HepG2 (cell line): Measurements from ENCODE around the gene COPA. TPM values are rescaled to one million over a fixed set of nuclear protein-coding genes. Genes with fewer than 3 reads are reported as not detected.

Experiments used
- AKAP8 ChIP-seq: sonication (generic); formaldehyde crosslinking; IDR thresholded peaks from 2 replicates; pipeline ENCODE4 v1.5.1; 2020; ENCODE audit warnings: mild to moderate bottlenecking, missing genetic modification reagents
- BRCA1 ChIP-seq: sonication (generic); formaldehyde crosslinking; IDR thresholded peaks from 2 replicates; pipeline ENCODE4 v1.4.0; 2020; ENCODE audit warnings: missing genetic modification reagents
- CREB1 ChIP-seq, 2 experiments: fragments of 450-650 bp in 1 of 2; IDR thresholded peaks; 2 replicates each; pipeline ENCODE4 v1.6.1; 2016 to 2017; ENCODE audit warnings: control low read depth in 1 of 2, mild to moderate bottlenecking in 1 of 2, missing compliant biosample characterization in 1 of 2, missing genetic modification characterization in 1 of 2
- ELF1 ChIP-seq: sonication (generic); formaldehyde crosslinking; IDR thresholded peaks from 2 replicates; pipeline ENCODE4 v1.4.0; 2020; ENCODE audit warnings: missing genetic modification reagents
- ESRRA ChIP-seq: sonication (generic); formaldehyde crosslinking; IDR thresholded peaks from 2 replicates; pipeline ENCODE4 v1.5.1; 2020; ENCODE audit warnings: mild to moderate bottlenecking, low read depth, missing genetic modification reagents
- FLYWCH1 ChIP-seq: sonication (generic); formaldehyde crosslinking; IDR thresholded peaks from 2 replicates; pipeline ENCODE4 v1.8.1; 2023; ENCODE audit warnings: mild to moderate bottlenecking, missing genetic modification reagents
- KDM5A ChIP-seq: fragments of 200-600 bp; sonication (generic); IDR thresholded peaks from 2 replicates; pipeline ENCODE4 v1.7.0; 2018; ENCODE audit warnings: antibody characterized with exemption, mild to moderate bottlenecking, low read length, borderline replicate concordance
- SNAI1 ChIP-seq: sonication (generic); formaldehyde crosslinking; IDR thresholded peaks from 2 replicates; pipeline ENCODE4 v1.5.0; 2020; ENCODE audit warnings: mild to moderate bottlenecking, missing genetic modification reagents, borderline replicate concordance
- SNAPC2 ChIP-seq: sonication (generic); formaldehyde crosslinking; IDR thresholded peaks from 2 replicates; pipeline ENCODE4 v1.8.1; 2022; ENCODE audit warnings: mild to moderate bottlenecking, missing genetic modification reagents
- SYNCRIP ChIP-seq: fragments of 200-400 bp; formaldehyde crosslinking; IDR thresholded peaks from 2 replicates; pipeline ENCODE4 v1.6.1; 2018; ENCODE audit warnings: mild to moderate bottlenecking, low read depth, low read length; ENCODE audit not compliant: insufficient read depth
- TEAD2 ChIP-seq: sonication (generic); formaldehyde crosslinking; IDR thresholded peaks from 2 replicates; pipeline ENCODE4 v1.9.0; 2021; ENCODE audit warnings: missing genetic modification reagents
- ZNF605 ChIP-seq: sonication (generic); formaldehyde crosslinking; IDR thresholded peaks from 2 replicates; pipeline ENCODE4 v1.8.0; 2022; ENCODE audit warnings: mild to moderate bottlenecking, missing genetic modification reagents
- polyA plus RNA-seq, 8 experiments: library from polyadenylated mRNA; depleted of rRNA in 3 of 8; stranded (reverse) in 7 of 8; unstranded in 1 of 8; fragments of >200 nt; fragmentation: Illumina TruSeq in 4 of 8; extraction: Trizol in 4 of 8; gene quantifications; 2 replicates each; pipeline versions ENCODE4 v1.2.1 to v1.2.3, GENCODE V29; 2011 to 2016; ENCODE audit warnings: low read depth in 4 of 8, missing spikeins in 1 of 8, mixed read lengths in 1 of 8; ENCODE audit not compliant: insufficient read depth in 1 of 8
- total RNA-seq, 5 experiments: library from RNA; depleted of rRNA; stranded (reverse); fragments of >200 nt; fragmentation: Illumina TruSeq; extraction: Trizol; gene quantifications; 2 replicates each; pipeline ENCODE4 v1.2.3, GENCODE V29; 2016; ENCODE audit warnings: low read depth in 1 of 5
- TF ChIP-seq, protein P1 (sequence below): fragments of 450-650 bp; IDR thresholded peaks from 2 replicates; pipeline ENCODE4 v1.6.1; 2017
- TF ChIP-seq, protein P2 (sequence below): sonication (generic); formaldehyde crosslinking; IDR thresholded peaks from 2 replicates; pipeline ENCODE4 v1.5.1; 2020; ENCODE audit warnings: mild to moderate bottlenecking, moderate library complexity, missing genetic modification reagents
- TF ChIP-seq, protein P3 (sequence below): sonication (generic); formaldehyde crosslinking; IDR thresholded peaks from 2 replicates; pipeline ENCODE4 v1.4.0; 2020; ENCODE audit warnings: mild to moderate bottlenecking, low read depth, missing genetic modification reagents
- TF ChIP-seq, protein P4 (sequence below): sonication (generic); formaldehyde crosslinking; IDR thresholded peaks from 2 replicates; pipeline ENCODE4 v1.4.0; 2020; ENCODE audit warnings: mild to moderate bottlenecking, missing genetic modification reagents
- TF ChIP-seq, protein P5 (sequence below): sonication (generic); formaldehyde crosslinking; IDR thresholded peaks from 2 replicates; pipeline ENCODE4 v1.4.0; 2020; ENCODE audit warnings: missing genetic modification reagents; ENCODE audit errors: not compliant biosample characterization

COPA gene
- total and polyA plus RNA-seq, 2 of the 13 experiments (the other 11 are each of a cell fraction or from before 2014, with no cell fraction given): 160 to 197 TPM

DNA sequence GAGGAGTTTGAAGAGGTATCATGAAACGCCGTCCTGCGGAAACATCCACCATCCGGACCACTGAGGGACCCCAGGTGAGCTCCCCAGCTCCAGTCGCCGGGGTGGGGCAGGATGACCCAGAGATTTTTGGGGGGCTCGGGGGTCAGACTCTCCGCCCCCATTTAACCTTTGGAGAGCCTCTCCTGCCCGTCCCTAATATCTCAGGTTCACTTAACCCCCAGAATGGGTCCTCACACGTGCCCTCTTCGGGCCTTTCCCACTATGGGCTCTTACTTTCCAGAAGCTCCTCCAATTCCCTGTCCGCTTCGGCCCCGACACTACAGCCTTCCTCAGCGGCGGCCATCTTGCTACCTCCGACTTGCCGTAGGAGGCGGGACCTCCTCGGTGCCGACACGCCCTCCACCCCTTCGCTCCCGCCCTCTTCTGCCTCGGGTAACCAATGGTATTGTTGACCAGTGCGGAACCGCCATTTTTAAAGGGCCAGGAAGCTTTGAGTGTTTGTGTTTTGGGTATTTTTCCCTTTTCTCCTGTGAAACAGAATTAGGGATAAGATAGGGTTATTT is 58.2 kb downstream of the COPA start, which contains the start of gene PEX19 (continued):
- TF ChIP-seq ESRRA (CRISPR knock-in tag) (no peak), FLYWCH1 (CRISPR knock-in tag) (no peak), SNAI1 (CRISPR knock-in tag) (no peak), ELF1 (CRISPR knock-in tag) (peak; percentile 64), SNAPC2 (CRISPR knock-in tag) (0 out of 2 replicates have a peak, but pooled peaks have one; percentile 49), SYNCRIP (no peak), CREB1 (IDR thresholded peaks at IDR 0.05) (peak; percentile 68), CREB1 (CRISPR knock-in tag; IDR thresholded peaks at IDR 0.05) (peak; percentile 78), KDM5A (peak; percentile 93), AKAP8 (no peak), BRCA1 (CRISPR knock-in tag) (no peak), ZNF605 (no peak), TEAD2 (CRISPR knock-in tag) (no peak)
- TF ChIP-seq, protein P1, sequence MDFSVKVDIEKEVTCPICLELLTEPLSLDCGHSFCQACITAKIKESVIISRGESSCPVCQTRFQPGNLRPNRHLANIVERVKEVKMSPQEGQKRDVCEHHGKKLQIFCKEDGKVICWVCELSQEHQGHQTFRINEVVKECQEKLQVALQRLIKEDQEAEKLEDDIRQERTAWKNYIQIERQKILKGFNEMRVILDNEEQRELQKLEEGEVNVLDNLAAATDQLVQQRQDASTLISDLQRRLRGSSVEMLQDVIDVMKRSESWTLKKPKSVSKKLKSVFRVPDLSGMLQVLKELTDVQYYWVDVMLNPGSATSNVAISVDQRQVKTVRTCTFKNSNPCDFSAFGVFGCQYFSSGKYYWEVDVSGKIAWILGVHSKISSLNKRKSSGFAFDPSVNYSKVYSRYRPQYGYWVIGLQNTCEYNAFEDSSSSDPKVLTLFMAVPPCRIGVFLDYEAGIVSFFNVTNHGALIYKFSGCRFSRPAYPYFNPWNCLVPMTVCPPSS: no peak
- TF ChIP-seq, protein P2, sequence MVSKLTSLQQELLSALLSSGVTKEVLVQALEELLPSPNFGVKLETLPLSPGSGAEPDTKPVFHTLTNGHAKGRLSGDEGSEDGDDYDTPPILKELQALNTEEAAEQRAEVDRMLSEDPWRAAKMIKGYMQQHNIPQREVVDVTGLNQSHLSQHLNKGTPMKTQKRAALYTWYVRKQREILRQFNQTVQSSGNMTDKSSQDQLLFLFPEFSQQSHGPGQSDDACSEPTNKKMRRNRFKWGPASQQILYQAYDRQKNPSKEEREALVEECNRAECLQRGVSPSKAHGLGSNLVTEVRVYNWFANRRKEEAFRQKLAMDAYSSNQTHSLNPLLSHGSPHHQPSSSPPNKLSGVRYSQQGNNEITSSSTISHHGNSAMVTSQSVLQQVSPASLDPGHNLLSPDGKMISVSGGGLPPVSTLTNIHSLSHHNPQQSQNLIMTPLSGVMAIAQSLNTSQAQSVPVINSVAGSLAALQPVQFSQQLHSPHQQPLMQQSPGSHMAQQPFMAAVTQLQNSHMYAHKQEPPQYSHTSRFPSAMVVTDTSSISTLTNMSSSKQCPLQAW (CRISPR knock-in tag): no peak
- TF ChIP-seq, protein P3, sequence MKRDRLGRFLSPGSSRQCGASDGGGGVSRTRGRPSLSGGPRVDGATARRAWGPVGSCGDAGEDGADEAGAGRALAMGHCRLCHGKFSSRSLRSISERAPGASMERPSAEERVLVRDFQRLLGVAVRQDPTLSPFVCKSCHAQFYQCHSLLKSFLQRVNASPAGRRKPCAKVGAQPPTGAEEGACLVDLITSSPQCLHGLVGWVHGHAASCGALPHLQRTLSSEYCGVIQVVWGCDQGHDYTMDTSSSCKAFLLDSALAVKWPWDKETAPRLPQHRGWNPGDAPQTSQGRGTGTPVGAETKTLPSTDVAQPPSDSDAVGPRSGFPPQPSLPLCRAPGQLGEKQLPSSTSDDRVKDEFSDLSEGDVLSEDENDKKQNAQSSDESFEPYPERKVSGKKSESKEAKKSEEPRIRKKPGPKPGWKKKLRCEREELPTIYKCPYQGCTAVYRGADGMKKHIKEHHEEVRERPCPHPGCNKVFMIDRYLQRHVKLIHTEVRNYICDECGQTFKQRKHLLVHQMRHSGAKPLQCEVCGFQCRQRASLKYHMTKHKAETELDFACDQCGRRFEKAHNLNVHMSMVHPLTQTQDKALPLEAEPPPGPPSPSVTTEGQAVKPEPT (CRISPR knock-in tag): no peak
- TF ChIP-seq, protein P4, sequence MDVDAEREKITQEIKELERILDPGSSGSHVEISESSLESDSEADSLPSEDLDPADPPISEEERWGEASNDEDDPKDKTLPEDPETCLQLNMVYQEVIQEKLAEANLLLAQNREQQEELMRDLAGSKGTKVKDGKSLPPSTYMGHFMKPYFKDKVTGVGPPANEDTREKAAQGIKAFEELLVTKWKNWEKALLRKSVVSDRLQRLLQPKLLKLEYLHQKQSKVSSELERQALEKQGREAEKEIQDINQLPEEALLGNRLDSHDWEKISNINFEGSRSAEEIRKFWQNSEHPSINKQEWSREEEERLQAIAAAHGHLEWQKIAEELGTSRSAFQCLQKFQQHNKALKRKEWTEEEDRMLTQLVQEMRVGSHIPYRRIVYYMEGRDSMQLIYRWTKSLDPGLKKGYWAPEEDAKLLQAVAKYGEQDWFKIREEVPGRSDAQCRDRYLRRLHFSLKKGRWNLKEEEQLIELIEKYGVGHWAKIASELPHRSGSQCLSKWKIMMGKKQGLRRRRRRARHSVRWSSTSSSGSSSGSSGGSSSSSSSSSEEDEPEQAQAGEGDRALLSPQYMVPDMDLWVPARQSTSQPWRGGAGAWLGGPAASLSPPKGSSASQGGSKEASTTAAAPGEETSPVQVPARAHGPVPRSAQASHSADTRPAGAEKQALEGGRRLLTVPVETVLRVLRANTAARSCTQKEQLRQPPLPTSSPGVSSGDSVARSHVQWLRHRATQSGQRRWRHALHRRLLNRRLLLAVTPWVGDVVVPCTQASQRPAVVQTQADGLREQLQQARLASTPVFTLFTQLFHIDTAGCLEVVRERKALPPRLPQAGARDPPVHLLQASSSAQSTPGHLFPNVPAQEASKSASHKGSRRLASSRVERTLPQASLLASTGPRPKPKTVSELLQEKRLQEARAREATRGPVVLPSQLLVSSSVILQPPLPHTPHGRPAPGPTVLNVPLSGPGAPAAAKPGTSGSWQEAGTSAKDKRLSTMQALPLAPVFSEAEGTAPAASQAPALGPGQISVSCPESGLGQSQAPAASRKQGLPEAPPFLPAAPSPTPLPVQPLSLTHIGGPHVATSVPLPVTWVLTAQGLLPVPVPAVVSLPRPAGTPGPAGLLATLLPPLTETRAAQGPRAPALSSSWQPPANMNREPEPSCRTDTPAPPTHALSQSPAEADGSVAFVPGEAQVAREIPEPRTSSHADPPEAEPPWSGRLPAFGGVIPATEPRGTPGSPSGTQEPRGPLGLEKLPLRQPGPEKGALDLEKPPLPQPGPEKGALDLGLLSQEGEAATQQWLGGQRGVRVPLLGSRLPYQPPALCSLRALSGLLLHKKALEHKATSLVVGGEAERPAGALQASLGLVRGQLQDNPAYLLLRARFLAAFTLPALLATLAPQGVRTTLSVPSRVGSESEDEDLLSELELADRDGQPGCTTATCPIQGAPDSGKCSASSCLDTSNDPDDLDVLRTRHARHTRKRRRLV: no peak
- TF ChIP-seq, protein P5, sequence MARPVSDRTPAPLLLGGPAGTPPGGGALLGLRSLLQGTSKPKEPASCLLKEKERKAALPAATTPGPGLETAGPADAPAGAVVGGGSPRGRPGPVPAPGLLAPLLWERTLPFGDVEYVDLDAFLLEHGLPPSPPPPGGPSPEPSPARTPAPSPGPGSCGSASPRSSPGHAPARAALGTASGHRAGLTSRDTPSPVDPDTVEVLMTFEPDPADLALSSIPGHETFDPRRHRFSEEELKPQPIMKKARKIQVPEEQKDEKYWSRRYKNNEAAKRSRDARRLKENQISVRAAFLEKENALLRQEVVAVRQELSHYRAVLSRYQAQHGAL: no peak
